Panc1 (cell line): ENCODE measurements around the gene HERC5. TPM values are rescaled to one million over a fixed set of nuclear protein-coding genes. Genes with fewer than 3 reads are reported as not detected.

ENCODE experiments used
- ATAC-seq: fragments of 200-7000 bp; cut with Tn5 transposase; 2 replicates; pipeline ENCODE4 v1.9.1; 2020; ENCODE audit warnings: mild to moderate bottlenecking, moderate library complexity
- BruUV-seq: library from RNA; stranded (reverse); fragments of 400-500 nt; replicated peaks from 2 replicates; lab custom pipeline; 2021; lab: Mats Ljungman, UMichigan
- CTCF ChIA-PET: fragments of 300-600 bp; sonication (Branson Sonifier 250); formaldehyde crosslinking; loops from one replicate; lab custom pipeline; 2022; ENCODE audit warnings: antibody characterized with exemption; lab: Charles Lee
- POLR2A ChIA-PET: fragments of 300-600 bp; sonication (Branson Sonifier 250); formaldehyde crosslinking; loops from one replicate; lab custom pipeline; 2022; ENCODE audit warnings: antibody characterized with exemption; lab: Charles Lee
- DNase-seq: peaks from one replicate; pipeline ENCODE4 v3.0.0-alpha.2; 2010; ENCODE audit warnings: low read depth, low spot score
- H3K27ac ChIP-seq: 2 replicates; pipeline ENCODE4 v1.5.1; 2011; ENCODE audit warnings: mild to moderate bottlenecking, low read length, inconsistent platforms
- H3K27me3 ChIP-seq: fragments of 200-500 bp; sonication (Bioruptor generic); 2 replicates; pipeline ENCODE4 v1.6.0; 2014; ENCODE audit warnings: low read length, inconsistent platforms; ENCODE audit not compliant: control insufficient read depth, insufficient read depth
- H3K36me3 ChIP-seq: fragments of 200-500 bp; sonication (Bioruptor generic); 2 replicates; pipeline ENCODE4 v1.5.1; 2014; ENCODE audit warnings: inconsistent platforms, mild to moderate bottlenecking, low read length, moderate library complexity; ENCODE audit not compliant: control insufficient read depth, insufficient read depth
- H3K4me1 ChIP-seq: 2 replicates; pipeline ENCODE4 v1.5.1; 2011; ENCODE audit warnings: inconsistent platforms, mild to moderate bottlenecking, low read length, moderate library complexity; ENCODE audit not compliant: control insufficient read depth, insufficient read depth
- H3K4me3 ChIP-seq, 2 experiments: 2 replicates each; pipeline ENCODE4 v1.5.1; 2011 to 2012; ENCODE audit warnings: low read depth in 2 of 2, low read length in 2 of 2, mild to moderate bottlenecking in 2 of 2, inconsistent platforms in 1 of 2, moderate library complexity in 1 of 2
- H3K9me3 ChIP-seq: fragments of 200-500 bp; sonication (Bioruptor generic); 2 replicates; pipeline ENCODE4 v1.5.1; 2014; ENCODE audit warnings: low read depth, mild to moderate bottlenecking, inconsistent platforms, low read length, moderate library complexity; ENCODE audit not compliant: control insufficient read depth, insufficient read depth
- CTCF ChIP-seq: fragments of 450-650 bp; IDR thresholded peaks from 2 replicates; pipeline ENCODE4 v1.5.1; 2017; ENCODE audit warnings: mild to moderate bottlenecking
- POLR2AphosphoS5 ChIP-seq: IDR thresholded peaks from 2 replicates; pipeline ENCODE4 v1.6.1; 2012; ENCODE audit warnings: mild to moderate bottlenecking, low read depth, low read length, moderate library complexity
- REST ChIP-seq, 2 experiments: IDR thresholded peaks; 2 replicates each; pipeline ENCODE4 v1.6.1; 2011 to 2012; ENCODE audit warnings: low read depth in 2 of 2, control low read depth in 1 of 2, low read length in 1 of 2, mild to moderate bottlenecking in 1 of 2, moderate library complexity in 1 of 2; ENCODE audit not compliant: insufficient read depth in 1 of 2
- SIN3A ChIP-seq: IDR thresholded peaks from 2 replicates; pipeline ENCODE4 v1.6.1; 2012; ENCODE audit warnings: low read depth, mild to moderate bottlenecking, low read length, moderate library complexity, borderline replicate concordance; ENCODE audit not compliant: insufficient read depth
- TCF7L2 ChIP-seq: IDR thresholded peaks from 2 replicates; pipeline ENCODE4 v1.6.1; 2011; ENCODE audit warnings: mild to moderate bottlenecking, low read depth, low read length, inconsistent platforms
- in situ Hi-C: cut with HindIII; loops from 2 replicates; pipeline ENCODE4 v1.10.0; 2016; ENCODE audit warnings: low sequenced_read_pairs, low pct_unique_long_range_greater_than_20kb
- intact Hi-C: fragments of 100-400 bp; cut with micrococcal nuclease; formaldehyde crosslinking; loops from one replicate; pipeline ENCODE4 v1.10.0; 2022; ENCODE audit not compliant: unreplicated experiment
- total RNA-seq: library from RNA; stranded (reverse); gene quantifications from one replicate; pipeline ENCODE4 v1.2.1, GENCODE V29; 2021; ENCODE audit not compliant: unreplicated experiment

Gene HERC5
- total RNA-seq, 1 experiment from 2014 or later: 6.7 TPM

GRCh38 chr4:88489100-88489761, 32.3 kb downstream of the HERC5 start:
- BruUV-seq: no TSS peak
- DNase-seq: no peak
- ChIA-PET POLR2A (no interaction called here), CTCF (no interaction called here)
- TF ChIP-seq TCF7L2 (no peak), POLR2AphosphoS5 (no peak), REST (IDR thresholded peaks at IDR 0.05; ENCODE audit: insufficient read depth in 1 of 2, low read depth in 2 of 2, low read length in 1 of 2) (no peak)
- ATAC-seq: no peak
- Histone ChIP-seq H3K9me3 (no peaks in the 10 kb centered on the region), H3K4me1 (no peaks in the 10 kb centered on the region), H3K36me3 (no peaks in the 10 kb centered on the region), H3K4me3 (no peak overlapping the region), H3K27ac (no peak overlapping the region), H3K27me3 (no peaks in the 10 kb centered on the region)
- intact Hi-C loops (no loop called here), in situ Hi-C loops (no loop called here)

DNA sequence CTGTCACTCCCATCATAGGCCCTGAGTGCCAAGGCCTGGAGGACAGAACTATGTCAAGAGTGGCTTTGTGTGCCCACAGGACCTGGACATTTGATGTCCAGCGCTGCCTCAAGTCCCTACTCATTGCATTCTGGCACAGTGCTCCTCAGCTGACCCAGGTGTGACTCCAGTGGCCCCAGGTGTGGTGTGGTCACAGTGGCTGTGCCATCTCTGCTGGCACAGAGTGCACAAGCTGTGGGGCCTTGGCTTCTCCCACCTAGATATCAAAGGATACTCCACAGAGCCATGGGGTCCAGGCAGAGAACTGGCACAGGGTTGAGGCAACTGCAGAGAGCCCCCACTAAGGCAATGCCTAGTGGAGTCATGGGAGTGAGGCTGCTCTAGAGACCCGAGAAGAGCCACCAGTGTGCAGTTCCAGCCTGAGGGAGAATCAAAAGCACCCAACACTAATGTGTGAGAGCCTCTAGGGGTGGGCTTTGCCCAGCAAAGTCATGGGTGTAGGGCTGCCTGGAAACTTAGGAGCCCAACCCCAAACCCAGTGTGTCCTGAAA, 41.0 kb downstream of the HERC5 start:
- ATAC-seq: no peak
- Histone ChIP-seq H3K36me3 (no peaks in the 10 kb centered on the region), H3K9me3 (no peaks in the 10 kb centered on the region), H3K4me1 (no peaks in the 10 kb centered on the region), H3K27ac (no peak overlapping the region), H3K4me3 (no peak overlapping the region), H3K27me3 (no peaks in the 10 kb centered on the region)
- intact Hi-C loops: no loop called here
- BruUV-seq: no TSS peak
- ChIA-PET POLR2A (no interaction called here), CTCF (no interaction called here)
- DNase-seq: no peak
- in situ Hi-C loops: no loop called here
- TF ChIP-seq TCF7L2 (no peak), SIN3A (no peak), REST (IDR thresholded peaks at IDR 0.05; ENCODE audit: insufficient read depth in 1 of 2, low read depth in 2 of 2, low read length in 1 of 2) (no peak), POLR2AphosphoS5 (no peak), CTCF (no peak)
